AG09309 (cell line): ENCODE measurements around the gene UTF1.

Experiments
- DNase-seq: peaks from one replicate; pipeline ENCODE4 v3.0.0-alpha.2; 2010; ENCODE audit warnings: low read depth
- H3K4me3 ChIP-seq: 2 replicates; pipeline ENCODE4 v1.5.1; 2011; ENCODE audit warnings: mild to moderate bottlenecking, low read depth, low read length, moderate library complexity; ENCODE audit not compliant: control insufficient read depth
- TF ChIP-seq, protein P1 (sequence below): IDR thresholded peaks from 2 replicates; pipeline ENCODE4 v1.5.1; 2011; ENCODE audit warnings: mild to moderate bottlenecking, low read depth, low read length, inconsistent platforms; ENCODE audit not compliant: insufficient read depth, control insufficient read depth; ENCODE audit errors: missing control alignments

The UTF1 gene

DNA sequence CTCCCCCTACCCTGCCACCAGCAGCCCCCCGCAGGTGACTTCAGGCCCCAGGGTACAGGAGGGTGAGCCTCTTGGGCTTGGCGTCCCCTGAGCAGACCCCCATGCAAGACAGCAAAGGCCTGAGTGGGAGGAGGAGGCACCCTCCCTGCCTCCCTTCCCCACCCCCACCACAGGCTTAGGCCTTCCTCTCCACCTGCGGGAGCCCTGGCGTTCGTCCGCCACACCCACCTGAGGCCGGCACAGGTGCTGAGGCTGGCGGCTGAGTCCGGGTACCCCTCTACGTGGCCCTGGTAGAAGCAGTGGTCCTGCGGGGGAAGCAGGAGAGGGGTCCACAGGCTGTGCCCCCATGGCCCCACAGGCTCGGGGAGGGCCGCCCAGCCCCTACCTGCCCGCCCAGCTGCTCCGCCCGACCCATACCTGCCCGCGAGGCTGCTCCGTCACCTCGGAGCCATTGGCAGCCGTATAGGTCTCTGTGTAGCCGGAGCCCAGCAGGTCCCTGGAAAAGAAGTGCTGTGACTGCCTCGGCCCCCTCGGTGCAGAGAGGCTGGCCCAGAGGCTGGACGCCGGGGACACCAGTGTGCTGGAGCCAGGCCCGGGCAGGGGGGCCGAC, 43.6 kb downstream of the UTF1 start:
- no peak for DNase-seq
- H3K4me3 ChIP-seq, result no peak overlapping the region
- TF ChIP-seq, protein P1, sequence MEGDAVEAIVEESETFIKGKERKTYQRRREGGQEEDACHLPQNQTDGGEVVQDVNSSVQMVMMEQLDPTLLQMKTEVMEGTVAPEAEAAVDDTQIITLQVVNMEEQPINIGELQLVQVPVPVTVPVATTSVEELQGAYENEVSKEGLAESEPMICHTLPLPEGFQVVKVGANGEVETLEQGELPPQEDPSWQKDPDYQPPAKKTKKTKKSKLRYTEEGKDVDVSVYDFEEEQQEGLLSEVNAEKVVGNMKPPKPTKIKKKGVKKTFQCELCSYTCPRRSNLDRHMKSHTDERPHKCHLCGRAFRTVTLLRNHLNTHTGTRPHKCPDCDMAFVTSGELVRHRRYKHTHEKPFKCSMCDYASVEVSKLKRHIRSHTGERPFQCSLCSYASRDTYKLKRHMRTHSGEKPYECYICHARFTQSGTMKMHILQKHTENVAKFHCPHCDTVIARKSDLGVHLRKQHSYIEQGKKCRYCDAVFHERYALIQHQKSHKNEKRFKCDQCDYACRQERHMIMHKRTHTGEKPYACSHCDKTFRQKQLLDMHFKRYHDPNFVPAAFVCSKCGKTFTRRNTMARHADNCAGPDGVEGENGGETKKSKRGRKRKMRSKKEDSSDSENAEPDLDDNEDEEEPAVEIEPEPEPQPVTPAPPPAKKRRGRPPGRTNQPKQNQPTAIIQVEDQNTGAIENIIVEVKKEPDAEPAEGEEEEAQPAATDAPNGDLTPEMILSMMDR, result no peak

GRCh38 chr10:133274751-133275683, 45.0 kb downstream of the UTF1 start:
- no peak overlapping the region for H3K4me3 ChIP-seq
- DNase-seq, result no peak

DNA sequence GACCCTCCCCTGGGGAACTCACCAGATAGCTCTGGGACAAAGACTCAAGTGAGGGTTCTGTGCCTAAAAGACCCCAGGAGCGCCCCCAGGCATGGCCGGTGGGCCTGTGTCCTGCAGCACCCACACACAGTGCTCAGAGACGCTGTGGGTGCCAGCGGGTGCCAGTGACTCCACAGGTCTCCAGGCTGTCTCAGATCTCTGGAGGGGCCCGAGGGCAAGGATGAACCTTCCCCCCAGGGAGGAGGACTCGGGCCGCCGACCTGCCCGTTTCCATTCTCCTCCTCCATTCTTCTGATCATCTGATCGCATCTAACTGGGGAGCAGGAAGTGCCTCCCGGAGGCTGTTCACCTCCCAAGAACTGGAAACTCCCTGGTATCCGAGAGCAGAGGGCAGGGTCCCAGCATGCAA, 45.7 kb downstream of the UTF1 start:
- TF ChIP-seq, protein P1, result no peak
- H3K4me3 ChIP-seq, result no peak overlapping the region
- DNase-seq, result no peak

More at GRCh38 chr10:133274751-133275683, 45.0 kb downstream of the UTF1 start:
- TF ChIP-seq, protein P1, result no peak

DNA sequence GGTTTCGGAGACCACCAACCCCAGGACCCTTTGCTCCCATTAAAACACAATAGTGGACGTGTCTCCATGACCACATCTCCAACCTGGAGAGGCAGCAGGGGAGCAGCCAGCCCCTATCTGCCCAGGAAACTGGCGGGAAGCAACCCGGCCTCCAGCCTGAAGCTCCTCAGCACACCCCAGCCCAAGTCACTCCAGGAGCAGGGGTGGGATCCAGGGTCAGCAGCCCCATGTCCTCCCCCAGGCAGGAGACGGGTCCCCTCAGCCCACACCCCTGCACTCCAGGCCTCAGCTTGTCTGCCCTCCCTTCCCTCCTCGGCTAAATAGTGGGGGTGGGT, 46.0 kb downstream of the UTF1 start:
- DNase-seq, result no peak
- TF ChIP-seq, protein P1, result no peak
- no peak overlapping the region for H3K4me3 ChIP-seq

GRCh38 chr10:133276435-133277201, 46.6 kb downstream of the UTF1 start, which contains the start of gene ADAM8:
Gene ADAM8, minus strand, starts transcription at chr10:133276868. Its CDS starts 51 bp downstream, at chr10:133276817.
- H3K4me3 ChIP-seq, result no peak within 1 kb of the TSS
- DNase-seq, result no peak
- TF ChIP-seq, protein P1, result no peak

GRCh38 chr10:133277277-133277992, 47.4 kb downstream of the UTF1 start:
- DNase-seq, result no peak
- TF ChIP-seq, protein P1, result no peak
- no peak overlapping the region for H3K4me3 ChIP-seq
